Measurements from ENCODE around the gene ASB6. TPM values are rescaled to one million over a fixed set of nuclear protein-coding genes. Genes with fewer than 3 reads are reported as not detected.

ASB6 gene
- total and polyA plus RNA-seq, 2 experiments from 2014 or later, result 8.8 to 19.8 TPM

DNA sequence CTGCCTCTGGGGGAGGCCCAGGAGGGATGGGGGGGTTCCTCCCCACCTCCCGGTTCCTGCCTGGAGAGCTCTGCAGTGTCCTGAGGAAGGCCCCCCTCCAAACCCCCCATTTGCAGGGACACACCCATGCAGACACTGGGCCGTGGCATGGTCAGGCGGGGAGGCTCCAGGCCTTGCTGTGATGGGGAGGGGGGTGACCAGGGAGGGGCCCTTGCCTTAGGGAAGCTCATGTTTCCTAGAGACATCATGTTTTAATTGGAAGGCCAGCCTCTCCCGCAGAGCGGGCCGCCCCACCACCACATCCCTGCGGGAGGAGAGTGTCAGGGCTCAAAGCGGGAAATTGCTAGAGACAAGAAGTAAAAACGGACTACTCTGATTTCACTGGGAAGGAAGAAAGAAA, 35.5 kb upstream of the ASB6 start:
- TF ChIP-seq JUNB (IDR thresholded peaks at IDR 0.05; ENCODE audit: unreplicated experiment) (no peak), NANOG (IDR thresholded peaks at IDR 0.05; ENCODE audit: borderline replicate concordance) (no peak), EZH2phosphoT487 (IDR thresholded peaks at IDR 0.05; ENCODE audit: unreplicated experiment) (no peak)
- Mint-ChIP-seq H3K4me3 (no peak overlapping the region), H3K36me3 (ENCODE audit: low read depth) (no peaks in the 10 kb centered on the region), H3K9me3 (no peaks in the 10 kb centered on the region), H3K27ac (no peak overlapping the region), H3K4me1 (peaks cover 8% of the 10 kb centered on the region), H3K27me3 (ENCODE audit: insufficient read depth, low read depth, poor library complexity) (peaks cover 10% of the 10 kb centered on the region)
- no peak overlapping the region for H3K4me2 ChIP-seq
- H3F3A ChIP-seq (replicated peaks; ENCODE audit: low read depth), result no peaks in the 10 kb centered on the region
- ATAC-seq, result peak; percentile 62
- H3K36me3 ChIP-seq (ENCODE audit: insufficient read depth), result no peaks in the 10 kb centered on the region
- DNase-seq (ENCODE audit: low spot score), result no peak
- H3K79me2 ChIP-seq (replicated peaks; ENCODE audit: insufficient read depth), result no peaks in the 10 kb centered on the region
- H3K4me3 ChIP-seq, result no peak overlapping the region
- H3K9me2 ChIP-seq (ENCODE audit: insufficient read depth), result no peaks in the 10 kb centered on the region
- no peaks in the 10 kb centered on the region for H4K20me1 ChIP-seq (replicated peaks; ENCODE audit: insufficient read depth)
- no peak overlapping the region for H3K27ac ChIP-seq (ENCODE audit: low read depth)
- no peaks in the 10 kb centered on the region for H3K27me3 ChIP-seq (ENCODE audit: insufficient read depth)
- no peaks in the 10 kb centered on the region; the same call in 1 of the 2 replicates for H3K4me1 ChIP-seq (ENCODE audit: insufficient read depth)
- H2AFZ ChIP-seq, result no peak overlapping the region

DNA sequence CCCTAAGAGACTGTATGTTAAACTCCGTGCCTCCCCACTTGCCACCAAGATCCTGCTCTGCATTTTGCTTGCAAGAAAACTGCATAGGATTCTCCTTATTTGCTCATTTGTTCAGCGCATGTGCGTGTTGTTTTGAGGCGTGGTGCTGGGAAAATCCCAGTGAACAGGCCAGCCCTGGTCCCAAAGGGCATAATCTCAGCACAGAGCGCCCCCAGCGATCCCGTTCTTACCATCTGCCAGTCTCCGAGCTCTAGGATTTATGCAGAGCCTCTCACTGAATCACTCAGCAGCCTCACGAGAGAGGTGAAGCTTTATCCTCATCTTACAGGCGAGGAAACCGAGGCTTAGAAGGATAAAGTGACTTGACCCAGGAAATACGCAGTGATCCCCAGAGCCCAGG, 35.0 kb upstream of the ASB6 start:
- Histone ChIP-seq H3K4me2 (no peak overlapping the region), H3K4me1 (ENCODE audit: insufficient read depth) (no peaks in the 10 kb centered on the region; the same call in 1 of the 2 replicates), H2AFZ (no peak overlapping the region), H3K27ac (ENCODE audit: low read depth) (no peak overlapping the region), H3K36me3 (ENCODE audit: insufficient read depth) (no peaks in the 10 kb centered on the region), H3K27me3 (ENCODE audit: insufficient read depth) (no peaks in the 10 kb centered on the region), H3K9me2 (ENCODE audit: insufficient read depth) (no peaks in the 10 kb centered on the region), H3F3A (replicated peaks; ENCODE audit: low read depth) (no peaks in the 10 kb centered on the region), H3K79me2 (replicated peaks; ENCODE audit: insufficient read depth) (no peaks in the 10 kb centered on the region), H3K4me3 (no peak overlapping the region), H4K20me1 (replicated peaks; ENCODE audit: insufficient read depth) (no peaks in the 10 kb centered on the region)
- ATAC-seq (peak; percentile 51), DNase-seq (ENCODE audit: low spot score) (no peak)
- peaks cover 8% of the 10 kb centered on the region for H3K4me1 Mint-ChIP-seq
- H3K4me3 Mint-ChIP-seq, result no peak overlapping the region
- H3K9me3 Mint-ChIP-seq, result no peaks in the 10 kb centered on the region
- no peaks in the 10 kb centered on the region for H3K36me3 Mint-ChIP-seq (ENCODE audit: low read depth)
- H3K27ac Mint-ChIP-seq, result no peak overlapping the region
- TF ChIP-seq CTCF (conservative IDR thresholded peaks at IDR 0.05; ENCODE audit: low read depth in 2 of 2) (peak in 1 of 2 experiments; percentile 28; a peak in 2 of 4 replicates), EZH2 (IDR thresholded peaks at IDR 0.05; ENCODE audit: low read depth, unreplicated experiment) (no peak)
- H3K27me3 Mint-ChIP-seq (ENCODE audit: insufficient read depth, low read depth, poor library complexity), result peaks cover 10% of the 10 kb centered on the region

- Histone ChIP-seq H3K4me2 (no peak overlapping the region), H3K9me2 (ENCODE audit: insufficient read depth) (no peaks in the 10 kb centered on the region), H4K20me1 (replicated peaks; ENCODE audit: insufficient read depth) (no peaks in the 10 kb centered on the region), H3K27me3 (ENCODE audit: insufficient read depth) (no peaks in the 10 kb centered on the region), H3K27ac (ENCODE audit: low read depth) (no peak overlapping the region), H3K4me1 (ENCODE audit: insufficient read depth) (no peaks in the 10 kb centered on the region; the same call in 1 of the 2 replicates), H3K4me3 (no peak overlapping the region), H3F3A (replicated peaks; ENCODE audit: low read depth) (no peaks in the 10 kb centered on the region), H3K36me3 (ENCODE audit: insufficient read depth) (no peaks in the 10 kb centered on the region), H2AFZ (no peak overlapping the region), H3K79me2 (replicated peaks; ENCODE audit: insufficient read depth) (no peaks in the 10 kb centered on the region)
- H3K4me3 Mint-ChIP-seq, result no peak overlapping the region
- H3K9me3 Mint-ChIP-seq, result no peaks in the 10 kb centered on the region
- H3K27me3 Mint-ChIP-seq (ENCODE audit: insufficient read depth, low read depth, poor library complexity), result peaks cover 10% of the 10 kb centered on the region
- ATAC-seq, result no peak
- DNase-seq (ENCODE audit: low spot score), result no peak
- peaks cover 8% of the 10 kb centered on the region for H3K4me1 Mint-ChIP-seq
- no peak for TF ChIP-seq ZNF331 (CRISPR knock-in tag; IDR thresholded peaks at IDR 0.05; ENCODE audit: low read depth)
- TF ChIP-seq ZNF114 (CRISPR knock-in tag; IDR thresholded peaks at IDR 0.05), result no peak
- no peak overlapping the region for H3K27ac Mint-ChIP-seq
- no peaks in the 10 kb centered on the region for H3K36me3 Mint-ChIP-seq (ENCODE audit: low read depth)
These were observed 34.3 kb upstream of the ASB6 start for GRCh38 chr9:129676287-129676686.
